ENCODE data around the gene PDCL2. TPM values are rescaled to one million over a fixed set of nuclear protein-coding genes. Genes with fewer than 3 reads are reported as not detected.

The PDCL2 gene
- total RNA-seq, 1 experiment from 2014 or later: not detected

- ChIA-PET POLR2A (interaction anchor here (1.2 kb wide), 1 partner anchor 17 kb away, joined by 4 read pairs; no protein-coding TSS in a partner anchor), CTCF (interaction anchor here (0.7 kb wide), 1 partner anchor 36 kb away, joined by 3 read pairs; no protein-coding TSS in a partner anchor)
- Mint-ChIP-seq H3K4me3 (ENCODE audit: unreplicated experiment) (no peak overlapping the region), H3K9me3 (ENCODE audit: unreplicated experiment) (no peaks in the 10 kb centered on the region), H3K36me3 (ENCODE audit: insufficient read depth, unreplicated experiment) (peaks cover 6% of the 10 kb centered on the region), H3K27ac (ENCODE audit: low read depth, unreplicated experiment) (no peak overlapping the region), H3K27me3 (ENCODE audit: insufficient read depth, unreplicated experiment) (no peaks in the 10 kb centered on the region), H3K4me1 (ENCODE audit: insufficient read depth, unreplicated experiment) (peaks cover 17% of the 10 kb centered on the region)
- intact Hi-C loops (cut with micrococcal nuclease): no loop called here
- no TSS peak for BruUV-seq (replicated peaks)
- no peak for TF ChIP-seq CTCF (IDR thresholded peaks at IDR 0.05; ENCODE audit: unreplicated experiment)
- DNase-seq (ENCODE audit: unreplicated experiment): no peak
Observed at GRCh38 chr4:55518442-55518841, 73.6 kb downstream of the PDCL2 start.

DNA sequence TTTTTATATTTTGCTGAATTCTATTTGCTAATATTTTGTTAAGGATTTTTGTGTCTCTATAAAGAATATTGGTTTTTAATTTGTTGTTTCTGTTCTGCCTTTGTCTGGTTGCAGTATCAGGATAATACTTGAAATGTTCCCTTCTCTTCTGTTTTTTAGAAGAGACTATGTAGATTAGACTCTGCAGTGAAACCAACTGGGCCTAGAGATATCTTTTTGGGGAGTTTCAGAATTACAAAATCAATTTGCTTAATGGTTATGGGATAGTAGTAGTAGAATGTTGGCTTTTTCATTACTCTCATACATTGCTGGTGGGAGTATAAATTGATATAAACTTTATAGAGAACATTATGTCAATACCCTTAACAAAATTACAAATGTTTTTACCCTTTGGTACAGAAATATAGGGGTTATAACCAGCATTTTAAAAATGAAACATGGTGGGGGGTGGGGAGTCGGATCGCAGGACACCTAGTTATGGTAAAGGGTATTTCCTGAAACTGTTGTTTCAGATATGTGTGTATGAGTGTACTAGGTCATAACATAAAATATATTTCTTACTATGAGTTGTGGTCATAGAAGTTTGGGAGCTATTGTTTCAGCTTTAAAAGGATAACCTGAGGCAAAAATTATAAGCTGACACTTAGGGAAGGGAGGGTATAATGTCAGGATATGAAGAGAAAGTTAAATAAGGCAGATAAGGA is 74.4 kb downstream of the PDCL2 start:
- no peak for TF ChIP-seq CTCF (IDR thresholded peaks at IDR 0.05; ENCODE audit: unreplicated experiment)
- no peak for DNase-seq (ENCODE audit: unreplicated experiment)
- Mint-ChIP-seq H3K4me1 (ENCODE audit: insufficient read depth, unreplicated experiment) (peaks cover 17% of the 10 kb centered on the region), H3K9me3 (ENCODE audit: unreplicated experiment) (no peaks in the 10 kb centered on the region), H3K4me3 (ENCODE audit: unreplicated experiment) (no peak overlapping the region), H3K36me3 (ENCODE audit: insufficient read depth, unreplicated experiment) (peaks cover 2% of the 10 kb centered on the region), H3K27ac (ENCODE audit: low read depth, unreplicated experiment) (no peak overlapping the region), H3K27me3 (ENCODE audit: insufficient read depth, unreplicated experiment) (no peaks in the 10 kb centered on the region)
- BruUV-seq (replicated peaks): no TSS peak
- POLR2A ChIA-PET: interaction anchor here (1.2 kb wide), 1 partner anchor 18 kb away, joined by 4 read pairs; no protein-coding TSS in a partner anchor
- intact Hi-C loops (cut with micrococcal nuclease): no loop called here
- CTCF ChIA-PET: interaction anchor here (0.7 kb wide), 1 partner anchor 36 kb away, joined by 3 read pairs; no protein-coding TSS in a partner anchor

- no peak for DNase-seq (ENCODE audit: unreplicated experiment)
- Mint-ChIP-seq H3K4me1 (ENCODE audit: insufficient read depth, unreplicated experiment) (peaks cover 25% of the 10 kb centered on the region), H3K27ac (ENCODE audit: low read depth, unreplicated experiment) (no peak overlapping the region), H3K36me3 (ENCODE audit: insufficient read depth, unreplicated experiment) (no peaks in the 10 kb centered on the region), H3K4me3 (ENCODE audit: unreplicated experiment) (no peak overlapping the region), H3K9me3 (ENCODE audit: unreplicated experiment) (no peaks in the 10 kb centered on the region), H3K27me3 (ENCODE audit: insufficient read depth, unreplicated experiment) (no peaks in the 10 kb centered on the region)
- CTCF ChIA-PET: interaction anchor here (0.5 to 0.9 kb wide), 2 partner anchors 13 to 51 kb away, joined by 3 to 4 read pairs; no protein-coding TSS in a partner anchor
- intact Hi-C loops (cut with micrococcal nuclease): no loop called here
- POLR2A ChIA-PET: interaction anchor here (0.8 kb wide), 1 partner anchor 33 kb away, joined by 3 read pairs; no protein-coding TSS in a partner anchor
- TF ChIP-seq CTCF (IDR thresholded peaks at IDR 0.05; ENCODE audit: unreplicated experiment): no peak
- no TSS peak for BruUV-seq (replicated peaks)
Observed at GRCh38 chr4:55512922-55513571, 79.0 kb downstream of the PDCL2 start.

DNA sequence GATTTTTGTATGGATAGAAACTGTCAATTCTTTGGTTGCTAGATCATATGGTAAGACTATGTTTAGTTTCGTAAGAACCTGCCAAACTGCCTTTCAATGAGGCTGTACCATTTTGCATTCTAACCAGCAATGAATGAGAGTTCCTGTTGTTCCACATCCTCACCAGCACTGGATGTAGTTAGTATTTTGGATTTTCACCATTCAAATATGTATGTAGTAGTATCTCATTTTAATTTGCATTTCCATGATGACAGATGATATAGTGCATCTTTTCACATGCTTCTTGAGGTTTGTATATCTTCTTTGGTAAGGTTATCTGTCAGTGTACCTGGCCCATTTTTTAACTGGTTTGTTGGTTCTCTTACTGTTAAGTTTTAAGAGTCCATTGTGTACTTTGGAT is 80.0 kb downstream of the PDCL2 start:
- Mint-ChIP-seq H3K36me3 (ENCODE audit: insufficient read depth, unreplicated experiment) (no peaks in the 10 kb centered on the region), H3K27me3 (ENCODE audit: insufficient read depth, unreplicated experiment) (no peaks in the 10 kb centered on the region), H3K4me3 (ENCODE audit: unreplicated experiment) (no peak overlapping the region), H3K4me1 (ENCODE audit: insufficient read depth, unreplicated experiment) (peaks cover 25% of the 10 kb centered on the region), H3K9me3 (ENCODE audit: unreplicated experiment) (no peaks in the 10 kb centered on the region), H3K27ac (ENCODE audit: low read depth, unreplicated experiment) (no peak overlapping the region)
- ChIA-PET POLR2A (no interaction called here), CTCF (no interaction called here)
- no peak for DNase-seq (ENCODE audit: unreplicated experiment)
- no peak for TF ChIP-seq CTCF (IDR thresholded peaks at IDR 0.05; ENCODE audit: unreplicated experiment)
- intact Hi-C loops (cut with micrococcal nuclease): no loop called here
- no TSS peak for BruUV-seq (replicated peaks)

Data from MCF 10A (cell line).